Muscle of leg (tissue), 11 donors: ENCODE data around the gene NALF2. TPM values are rescaled to one million over a fixed set of nuclear protein-coding genes. Genes with fewer than 3 reads are reported as not detected.

Experiments
- DNase-seq: peaks from one replicate; pipeline ENCODE4 v3.0.0; 2013
- H3K27ac ChIP-seq: one replicate; pipeline ENCODE4 v1.5.1; 2013; ENCODE audit warnings: mild to moderate bottlenecking, low read length, control low read depth
- H3K27me3 ChIP-seq: one replicate; pipeline ENCODE4 v1.6.1; 2013; ENCODE audit warnings: low read length; ENCODE audit not compliant: control insufficient read depth, insufficient read depth
- H3K36me3 ChIP-seq: one replicate; pipeline ENCODE4 v1.6.1; 2013; ENCODE audit warnings: low read length; ENCODE audit not compliant: control insufficient read depth, insufficient read depth
- H3K4me1 ChIP-seq: one replicate; pipeline ENCODE4 v1.6.1; 2013; ENCODE audit warnings: low read length; ENCODE audit not compliant: control insufficient read depth, insufficient read depth
- H3K4me3 ChIP-seq: one replicate; pipeline ENCODE4 v1.5.1; 2013; ENCODE audit warnings: low read length, control low read depth
- H3K9me3 ChIP-seq: replicated peaks from 2 replicates; pipeline ENCODE4 v1.6.1; 2013; ENCODE audit warnings: low read depth, low read length; ENCODE audit not compliant: control insufficient read depth
- WGBS: methylation state at CpG from one replicate; pipeline ENCODE4 v1.1.5; 2013; ENCODE audit warnings: missing lambda C conversion rate; ENCODE audit not compliant: insufficient coverage; 5-methylcytosine and 5-hydroxymethylcytosine counted together
- polyA plus RNA-seq, 8 donors: library from polyadenylated mRNA; unstranded; fragments of 120-200 nt; gene quantifications; one replicate each; pipeline versions ENCODE4 v1.2.1 to v1.2.3, GENCODE V29; 2013; ENCODE audit warnings: inconsistent platforms in 1 of 8, low replicate concordance in 1 of 8; ENCODE audit not compliant: insufficient read length in 8 of 8, insufficient read depth in 1 of 8
- total RNA-seq: library from RNA; stranded (reverse); fragments of 120-200 nt; gene quantifications from one replicate; pipeline ENCODE4 v1.2.4, GENCODE V29; 2013

The NALF2 gene
- total and polyA plus RNA-seq, 9 donors, result 0.31 to 1.2 (median 1.0) TPM

DNA sequence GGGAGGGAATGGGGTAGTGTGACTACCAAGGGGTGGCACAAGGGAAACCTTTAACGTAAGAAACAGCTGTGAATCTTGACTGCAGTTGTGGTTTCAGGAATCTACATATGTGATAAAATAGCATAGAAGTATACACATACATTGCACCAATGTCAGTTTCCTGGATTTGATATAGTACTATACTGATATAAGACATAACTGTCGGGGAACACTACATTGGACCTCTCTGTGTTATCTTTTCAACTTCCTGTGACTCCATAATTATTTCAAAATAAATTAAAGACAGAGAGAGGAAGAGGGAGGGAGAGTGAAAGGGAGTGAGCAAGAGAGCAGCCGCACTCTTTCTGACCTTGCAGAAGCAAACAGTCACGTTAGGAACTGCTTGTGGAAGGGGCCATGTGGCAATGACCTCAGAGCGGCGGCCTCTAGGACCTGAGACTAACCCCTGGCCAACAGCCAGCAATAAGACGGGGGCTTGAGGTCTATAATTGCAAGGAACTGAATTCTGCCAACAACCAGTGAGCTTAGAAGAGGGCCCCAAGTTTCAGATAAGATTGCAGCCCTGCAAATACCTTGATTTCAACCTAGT is 47.4 kb downstream of the NALF2 start:
- Histone ChIP-seq H3K9me3 (peaks cover 5% of the 10 kb centered on the region), H3K4me3 (no peak overlapping the region), H3K4me1 (peaks cover 24% of the 10 kb centered on the region), H3K27me3 (peaks cover 13% of the 10 kb centered on the region), H3K36me3 (no peaks in the 10 kb centered on the region), H3K27ac (no peak overlapping the region)
- no peak for DNase-seq
- 46% methylated on average over 5 of the region's 7 CpGs for WGBS

DNA sequence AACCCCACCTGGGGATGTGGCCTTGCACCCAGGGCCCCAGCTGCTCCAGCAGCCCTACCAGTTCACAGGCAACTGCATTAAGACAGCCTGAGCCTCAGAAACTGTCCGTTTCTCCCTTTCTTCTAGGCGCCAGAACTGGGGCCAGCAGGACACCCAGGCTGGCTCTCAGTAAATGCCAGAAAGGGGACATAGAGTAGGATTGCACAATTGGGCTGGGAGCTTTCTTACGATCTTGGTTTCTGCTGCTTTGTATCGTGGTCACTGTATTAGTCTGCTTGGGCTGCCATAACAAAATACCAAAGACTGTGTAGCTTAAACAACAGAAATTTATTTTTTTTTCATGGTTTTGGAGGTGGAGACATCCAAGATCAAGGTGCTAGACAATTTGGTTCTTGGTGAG is 48.4 kb downstream of the NALF2 start:
- no peaks in the 10 kb centered on the region for H3K36me3 ChIP-seq
- H3K4me3 ChIP-seq, result no peak overlapping the region
- H3K27ac ChIP-seq, result no peak overlapping the region
- H3K9me3 ChIP-seq, result no peaks in the 10 kb centered on the region
- H3K27me3 ChIP-seq, result peaks cover 17% of the 10 kb centered on the region
- no CpG with 5 or more reads among the region's 4 CpGs for WGBS
- H3K4me1 ChIP-seq, result peaks cover 33% of the 10 kb centered on the region
- no peak for DNase-seq

Other genes starting within 250 kb of the NALF2 start
- 12.3 TPM for gene EDA, start 111.8 kb downstream of the NALF2 start, total RNA-seq
- 10 to 100 TPM; 21.9 to 29.5 (median 24.8) TPM for gene EDA, start 111.8 kb downstream of the NALF2 start, polyA plus RNA-seq